ENCODE results near the gene TSHZ2. TPM values are rescaled to one million over a fixed set of nuclear protein-coding genes. Genes with fewer than 3 reads are reported as not detected.

Gene TSHZ2
- total and polyA plus RNA-seq, 9 of the 15 experiments (the other 6 are each of a cell fraction or from before 2014, with no cell fraction given), result 0.03 to 0.20 (median 0.05) TPM; not detected in 4

DNA sequence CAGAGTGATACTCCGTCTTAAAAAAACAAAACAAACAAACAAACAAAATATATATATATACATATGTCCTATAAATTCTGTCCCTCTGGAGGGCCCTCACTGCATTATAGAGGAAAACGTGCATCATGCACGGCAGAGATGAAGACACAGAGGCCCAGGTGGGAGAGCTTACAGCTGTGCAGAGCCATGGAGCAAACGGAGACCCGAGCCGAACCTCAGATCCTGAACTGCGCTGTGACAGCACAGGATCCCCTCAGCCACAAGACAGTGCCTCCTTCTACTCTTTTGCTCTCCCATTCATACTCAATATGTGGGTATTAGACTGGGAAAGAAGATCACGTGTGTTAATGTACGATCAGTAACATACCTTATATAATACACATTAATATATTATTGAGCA is 539.9 kb downstream of the TSHZ2 start:
- Histone ChIP-seq H3K4me1 (replicated peaks in 1 of 2; ENCODE audit: control insufficient read depth in 2 of 2, insufficient read depth in 2 of 2, low read length in 2 of 2) (peaks cover 0 to 3% of the 10 kb centered on the region in 2 experiments; a peak in 2 of 5 replicates), H2AFZ (ENCODE audit: low read depth, low read length) (no peak overlapping the region), H3K4me2 (ENCODE audit: insufficient read depth, low read length) (no peak overlapping the region), H3K27ac (ENCODE audit: extremely low read depth, low read depth, low read length) (no peak overlapping the region), H3K79me2 (ENCODE audit: control insufficient read depth, insufficient read depth, low read length) (no peaks in the 10 kb centered on the region), H3K9ac (ENCODE audit: insufficient read depth in 1 of 2, low read depth in 2 of 2, low read length in 2 of 2) (no peak overlapping the region), H4K20me1 (replicated peaks; ENCODE audit: control insufficient read depth, insufficient read depth, low read length) (no peaks in the 10 kb centered on the region), H3K27me3 (ENCODE audit: control insufficient read depth in 2 of 2, insufficient read depth in 2 of 2, low read length in 2 of 2) (peaks cover 0 to 5% of the 10 kb centered on the region in 2 experiments; a peak in 3 of 5 replicates), H3K4me3 (no peak overlapping the region), H3K36me3 (ENCODE audit: control insufficient read depth, insufficient read depth, low read length) (no peaks in the 10 kb centered on the region), H3K9me1 (ENCODE audit: control insufficient read depth, insufficient read depth, low read length) (no peaks in the 10 kb centered on the region), H3K9me3 (replicated peaks; ENCODE audit: control insufficient read depth, insufficient read depth, low read depth, low read length) (no peaks in the 10 kb centered on the region)
- POLR2A ChIA-PET, result no interaction called here
- ATAC-seq, result peak; percentile 30; the same call in 1 of the 3 replicates
- FAIRE-seq, result no peak
- TF ChIP-seq ZNF830 (CRISPR knock-in tag; IDR thresholded peaks at IDR 0.05) (no peak), PPARD (CRISPR knock-in tag; IDR thresholded peaks at IDR 0.05) (no peak), TAL1 (IDR thresholded peaks at IDR 0.05) (no peak), SNIP1 (IDR thresholded peaks at IDR 0.05; ENCODE audit: low read depth) (no peak), DIDO1 (tag; IDR thresholded peaks at IDR 0.05; ENCODE audit: low read depth) (no peak)
- TF ChIP-seq, protein P1, sequence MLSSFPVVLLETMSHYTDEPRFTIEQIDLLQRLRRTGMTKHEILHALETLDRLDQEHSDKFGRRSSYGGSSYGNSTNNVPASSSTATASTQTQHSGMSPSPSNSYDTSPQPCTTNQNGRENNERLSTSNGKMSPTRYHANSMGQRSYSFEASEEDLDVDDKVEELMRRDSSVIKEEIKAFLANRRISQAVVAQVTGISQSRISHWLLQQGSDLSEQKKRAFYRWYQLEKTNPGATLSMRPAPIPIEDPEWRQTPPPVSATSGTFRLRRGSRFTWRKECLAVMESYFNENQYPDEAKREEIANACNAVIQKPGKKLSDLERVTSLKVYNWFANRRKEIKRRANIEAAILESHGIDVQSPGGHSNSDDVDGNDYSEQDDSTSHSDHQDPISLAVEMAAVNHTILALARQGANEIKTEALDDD (IDR thresholded peaks at IDR 0.05), result no peak
- TF ChIP-seq, protein P2, sequence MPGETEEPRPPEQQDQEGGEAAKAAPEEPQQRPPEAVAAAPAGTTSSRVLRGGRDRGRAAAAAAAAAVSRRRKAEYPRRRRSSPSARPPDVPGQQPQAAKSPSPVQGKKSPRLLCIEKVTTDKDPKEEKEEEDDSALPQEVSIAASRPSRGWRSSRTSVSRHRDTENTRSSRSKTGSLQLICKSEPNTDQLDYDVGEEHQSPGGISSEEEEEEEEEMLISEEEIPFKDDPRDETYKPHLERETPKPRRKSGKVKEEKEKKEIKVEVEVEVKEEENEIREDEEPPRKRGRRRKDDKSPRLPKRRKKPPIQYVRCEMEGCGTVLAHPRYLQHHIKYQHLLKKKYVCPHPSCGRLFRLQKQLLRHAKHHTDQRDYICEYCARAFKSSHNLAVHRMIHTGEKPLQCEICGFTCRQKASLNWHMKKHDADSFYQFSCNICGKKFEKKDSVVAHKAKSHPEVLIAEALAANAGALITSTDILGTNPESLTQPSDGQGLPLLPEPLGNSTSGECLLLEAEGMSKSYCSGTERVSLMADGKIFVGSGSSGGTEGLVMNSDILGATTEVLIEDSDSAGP (CRISPR knock-in tag; IDR thresholded peaks at IDR 0.05), result no peak
- BruUV-seq (replicated peaks), result no TSS peak
- intact Hi-C loops (cut with micrococcal nuclease) (no loop called here), in situ Hi-C loops (cut with MboI) (no loop called here)
- no peak for DNase-seq (ENCODE audit: extremely low read depth in 1 of 4, low spot score in 3 of 4)
- CTCF ChIA-PET (ENCODE audit: low intra/inter-chr PET ratio), result no interaction called here
- WGBS (ENCODE audit: insufficient coverage, low coverage, missing lambda C conversion rate), result 18% methylated on average over 9 of the region's 9 CpGs
